Cardiac septum (tissue), 1 donor: ENCODE data around the gene KMT2B. TPM values are rescaled to one million over a fixed set of nuclear protein-coding genes. Genes with fewer than 3 reads are reported as not detected.
"Not testable (repeated sequence)": the region's sequence is repeated elsewhere in the genome, so short reads cannot be mapped to it uniquely, and the experiment has no call there.

Source experiments
- DNase-seq: peaks from one replicate; pipeline ENCODE4 v3.0.0-alpha.2; 2020; ENCODE audit warnings: low spot score
- intact Hi-C: fragments of 100-400 bp; cut with DNase I; formaldehyde crosslinking; loops from one replicate; pipeline ENCODE4 v1.14.0; 2022
- long read RNA-seq: library from polyadenylated mRNA; unstranded; transcript quantifications from one replicate; pipeline ENCODE4 v2.0.0, GENCODE V29; 2021
- total RNA-seq: library from RNA; stranded (reverse); fragmentation: NEBNext Ultra II Directional; extraction: Animal tissue kit (Norgen Biotek cat#: 25700); gene quantifications from one replicate; pipeline ENCODE4 v1.2.1, GENCODE V29; 2021
- donor health status: DM: no; HTN: no; CAD: no.

Gene KMT2B
- 19.9 TPM for total RNA-seq
- long read RNA-seq, partial matches to known transcripts: 20 of 25 reads
- long read RNA-seq, other reads (novel, unspliced or antisense): 4 of 25 reads

GRCh38 chr19:35717665-35718344 lies at the start of gene KMT2B:
TSS of gene KMT2B (plus strand) at chr19:35718003. CDS start at chr19:35718019, 16 bp downstream.
- no peak for DNase-seq
- intact Hi-C loops: loop anchor here (1.0 to 10.0 kb wide), 4 partner anchors 23 to 213 kb away; partner anchors contain the start of gene TMEM147

- DNase-seq: no peak
- intact Hi-C loops: no loop called here
Observed at GRCh38 chr19:35669566-35669965, 48.2 kb upstream of the KMT2B start.

GRCh38 chr19:35669974-35670373 lies 47.8 kb upstream of the KMT2B start:
- intact Hi-C loops: no loop called here
- no peak for DNase-seq

- DNase-seq: no peak
- intact Hi-C loops: no loop called here
Observed at GRCh38 chr19:35670686-35671085, 47.1 kb upstream of the KMT2B start.

GRCh38 chr19:35671818-35672217 lies 46.0 kb upstream of the KMT2B start:
- no peak for DNase-seq
- intact Hi-C loops: no loop called here

GRCh38 chr19:35673121-35673804 lies 44.5 kb upstream of the KMT2B start:
- intact Hi-C loops: no loop called here
- no peak for DNase-seq

GRCh38 chr19:35675589-35676140 lies 42.1 kb upstream of the KMT2B start:
- intact Hi-C loops: no loop called here

GRCh38 chr19:35689836-35690235 lies 28.0 kb upstream of the KMT2B start:
- intact Hi-C loops: loop anchor here (5.0 kb wide), 1 partner anchor 143 kb away; the partner anchor contains the start of gene TMEM147

More at GRCh38 chr19:35675589-35676140, 42.1 kb upstream of the KMT2B start:
- DNase-seq: no peak

GRCh38 chr19:35691106-35691505 lies 26.7 kb upstream of the KMT2B start:
- intact Hi-C loops: loop anchor here (5.0 kb wide), 1 partner anchor 144 kb away; the partner anchor contains the start of gene TMEM147
- DNase-seq: not testable (repeated sequence)

More at GRCh38 chr19:35689836-35690235, 28.0 kb upstream of the KMT2B start:
- no peak for DNase-seq

- intact Hi-C loops: loop anchor here (5.0 kb wide), 1 partner anchor 145 kb away; the partner anchor contains the start of gene TMEM147
- DNase-seq: no peak
Observed at GRCh38 chr19:35692010-35692409, 25.8 kb upstream of the KMT2B start.

GRCh38 chr19:35693422-35693821 lies 24.4 kb upstream of the KMT2B start:
- DNase-seq: no peak
- intact Hi-C loops: loop anchor here (1.0 to 5.0 kb wide), 2 partner anchors 23 to 146 kb away; partner anchors contain the start of gene TMEM147

GRCh38 chr19:35693835-35694599 lies 23.8 kb upstream of the KMT2B start:
- intact Hi-C loops: loop anchor here (1.0 to 5.0 kb wide), 3 partner anchors 22 to 237 kb away; partner anchors contain the start of gene TMEM147

GRCh38 chr19:35695895-35696422 lies 21.8 kb upstream of the KMT2B start:
- intact Hi-C loops: loop anchor here (2.0 kb wide), 1 partner anchor 235 kb away; no protein-coding TSS in a partner anchor
- DNase-seq: no peak

More at GRCh38 chr19:35693835-35694599, 23.8 kb upstream of the KMT2B start:
- peak; percentile 92 for DNase-seq

GRCh38 chr19:35696835-35697234 lies 21.0 kb upstream of the KMT2B start:
- DNase-seq: no peak
- intact Hi-C loops: no loop called here

GRCh38 chr19:35702223-35703012 lies 15.4 kb upstream of the KMT2B start:
- intact Hi-C loops: no loop called here
- DNase-seq: peak; percentile 97

- DNase-seq: no peak
- intact Hi-C loops: no loop called here
Observed at GRCh38 chr19:35703343-35703742, 14.5 kb upstream of the KMT2B start.

GRCh38 chr19:35704218-35704617 lies 13.6 kb upstream of the KMT2B start, which contains the start of gene ZBTB32:
TSS of gene ZBTB32 (plus strand) at chr19:35704558. CDS start at chr19:35714627, 10,069 bp downstream.
- intact Hi-C loops: no loop called here
- no peak for DNase-seq

GRCh38 chr19:35708391-35708790 lies 9.4 kb upstream of the KMT2B start:
- intact Hi-C loops: no loop called here
- no peak for DNase-seq
